BJ (cell line): ENCODE measurements around the gene VTI1A. TPM values are rescaled to one million over a fixed set of nuclear protein-coding genes. Genes with fewer than 3 reads are reported as not detected.

Source experiments
- CTCF ChIA-PET: fragments of 350-600 bp; formaldehyde crosslinking; extraction: SDS; loops from one replicate; lab custom pipeline; 2021; ENCODE audit warnings: antibody characterized with exemption, inconsistent platforms; lab: Yijun Ruan, JAX
- POLR2A ChIA-PET: fragments of 300-600 bp; sonication (Branson Sonifier 250); formaldehyde crosslinking; extraction: SDS; loops from one replicate; lab custom pipeline; 2021; ENCODE audit warnings: antibody characterized with exemption; lab: Charles Lee
- DNase-seq: peaks from one replicate; pipeline ENCODE4 v3.0.0-alpha.2; 2011; ENCODE audit warnings: low read depth
- H3K27me3 ChIP-seq: 2 replicates; pipeline ENCODE4 v1.6.0; 2011; ENCODE audit warnings: low read length; ENCODE audit not compliant: control insufficient read depth, insufficient read depth
- H3K36me3 ChIP-seq: 2 replicates; pipeline ENCODE4 v1.5.1; 2011; ENCODE audit warnings: low read length; ENCODE audit not compliant: control insufficient read depth, insufficient read depth
- H3K4me3 ChIP-seq: 2 replicates; pipeline ENCODE4 v1.5.1; 2011; ENCODE audit warnings: low read depth, mild to moderate bottlenecking, control low read depth, low read length
- polyA plus RNA-seq: library from polyadenylated mRNA; depleted of rRNA; stranded (reverse); fragments of >200 nt; gene quantifications from 2 replicates; pipeline ENCODE4 v1.2.3, GENCODE V29; 2011
- TF ChIP-seq, protein P1 (sequence below): IDR thresholded peaks from 2 replicates; pipeline ENCODE4 v1.5.1; 2011; ENCODE audit warnings: low read depth, mild to moderate bottlenecking, control low read depth, inconsistent platforms, low read length, moderate library complexity; ENCODE audit not compliant: insufficient read depth

VTI1A gene
- polyA plus RNA-seq, 1 experiment = 13.4 TPM

DNA sequence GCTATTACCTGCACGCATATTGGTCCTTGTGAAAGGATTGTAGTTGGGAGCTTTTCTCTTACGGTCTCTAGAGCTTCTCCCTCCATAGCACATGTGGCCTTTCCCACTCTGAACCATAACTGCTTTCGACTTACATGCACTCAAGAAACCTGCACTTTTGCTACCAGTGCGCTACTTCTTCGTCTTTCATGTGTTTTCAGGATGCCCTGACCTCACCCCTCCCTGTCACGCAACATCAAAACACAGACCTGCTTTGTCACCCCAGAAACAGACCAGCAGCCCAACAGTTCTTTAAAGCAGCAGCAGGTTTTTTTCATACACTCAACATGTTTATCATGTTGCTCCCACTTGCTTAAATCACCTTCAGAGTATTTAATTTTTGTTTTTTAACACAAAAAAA lies 259.6 kb downstream of the VTI1A start:
- DNase-seq = no peak
- POLR2A ChIA-PET = no interaction called here
- Histone ChIP-seq H3K36me3 (no peaks in the 10 kb centered on the region), H3K4me3 (no peak overlapping the region), H3K27me3 (no peaks in the 10 kb centered on the region)
- TF ChIP-seq, protein P1, sequence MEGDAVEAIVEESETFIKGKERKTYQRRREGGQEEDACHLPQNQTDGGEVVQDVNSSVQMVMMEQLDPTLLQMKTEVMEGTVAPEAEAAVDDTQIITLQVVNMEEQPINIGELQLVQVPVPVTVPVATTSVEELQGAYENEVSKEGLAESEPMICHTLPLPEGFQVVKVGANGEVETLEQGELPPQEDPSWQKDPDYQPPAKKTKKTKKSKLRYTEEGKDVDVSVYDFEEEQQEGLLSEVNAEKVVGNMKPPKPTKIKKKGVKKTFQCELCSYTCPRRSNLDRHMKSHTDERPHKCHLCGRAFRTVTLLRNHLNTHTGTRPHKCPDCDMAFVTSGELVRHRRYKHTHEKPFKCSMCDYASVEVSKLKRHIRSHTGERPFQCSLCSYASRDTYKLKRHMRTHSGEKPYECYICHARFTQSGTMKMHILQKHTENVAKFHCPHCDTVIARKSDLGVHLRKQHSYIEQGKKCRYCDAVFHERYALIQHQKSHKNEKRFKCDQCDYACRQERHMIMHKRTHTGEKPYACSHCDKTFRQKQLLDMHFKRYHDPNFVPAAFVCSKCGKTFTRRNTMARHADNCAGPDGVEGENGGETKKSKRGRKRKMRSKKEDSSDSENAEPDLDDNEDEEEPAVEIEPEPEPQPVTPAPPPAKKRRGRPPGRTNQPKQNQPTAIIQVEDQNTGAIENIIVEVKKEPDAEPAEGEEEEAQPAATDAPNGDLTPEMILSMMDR = no peak
- CTCF ChIA-PET = no interaction called here

DNA sequence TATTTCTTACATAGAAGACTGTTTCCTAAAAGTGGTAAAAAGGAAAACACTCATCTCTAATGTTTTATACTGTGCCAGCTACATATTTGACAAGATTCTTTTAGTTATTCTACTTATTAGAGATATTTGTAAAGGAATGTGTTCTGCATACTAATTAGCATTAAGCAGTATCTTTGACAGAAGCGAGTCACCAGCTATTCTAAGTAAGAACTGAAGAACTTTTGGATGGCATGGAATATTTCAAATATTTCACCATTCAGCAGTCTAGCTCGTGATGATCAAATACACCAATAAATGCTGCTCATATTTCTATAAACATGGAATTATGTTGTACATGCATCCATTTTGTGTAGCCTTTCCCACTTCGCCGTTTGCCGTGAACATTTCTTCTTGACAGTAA lies 261.4 kb downstream of the VTI1A start:
- CTCF ChIA-PET = no interaction called here
- DNase-seq = no peak
- H3K27me3 ChIP-seq = no peaks in the 10 kb centered on the region

DNA sequence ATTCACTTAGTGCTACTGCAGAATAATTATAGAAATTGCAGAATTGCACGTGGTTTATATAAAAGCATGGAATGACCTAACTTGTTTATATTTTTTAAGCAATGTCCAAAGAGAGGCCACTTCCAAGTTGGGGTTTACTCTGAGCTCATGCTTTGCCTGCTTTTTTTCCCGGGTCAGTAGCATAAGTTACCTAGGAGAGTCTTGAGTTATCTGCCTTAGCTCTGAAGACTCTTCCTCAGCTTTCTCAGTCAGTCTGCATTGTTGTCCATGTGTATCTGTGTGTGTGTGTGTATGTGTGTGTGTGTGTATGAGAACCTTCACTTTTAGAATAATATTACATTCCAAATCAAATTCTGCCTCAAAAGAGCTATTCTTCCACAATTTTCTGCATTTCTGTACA lies 263.5 kb downstream of the VTI1A start:
- Histone ChIP-seq H3K27me3 (no peaks in the 10 kb centered on the region), H3K36me3 (no peaks in the 10 kb centered on the region), H3K4me3 (no peak overlapping the region)
- TF ChIP-seq, protein P1 = no peak
- no peak for DNase-seq
- ChIA-PET CTCF (interaction anchor here (0.9 to 1.1 kb wide), 3 partner anchors 12 to 19 kb away, joined by 3 to 4 read pairs (median 3); no protein-coding TSS in a partner anchor), POLR2A (no interaction called here)

More for the DNA sequence above, 261.4 kb downstream of the VTI1A start:
- TF ChIP-seq, protein P1 = no peak
- POLR2A ChIA-PET = interaction anchor here (0.5 kb wide), 1 partner anchor 100 kb away, joined by 4 read pairs; no protein-coding TSS in a partner anchor
- no peak overlapping the region for H3K4me3 ChIP-seq
- no peaks in the 10 kb centered on the region for H3K36me3 ChIP-seq

DNA sequence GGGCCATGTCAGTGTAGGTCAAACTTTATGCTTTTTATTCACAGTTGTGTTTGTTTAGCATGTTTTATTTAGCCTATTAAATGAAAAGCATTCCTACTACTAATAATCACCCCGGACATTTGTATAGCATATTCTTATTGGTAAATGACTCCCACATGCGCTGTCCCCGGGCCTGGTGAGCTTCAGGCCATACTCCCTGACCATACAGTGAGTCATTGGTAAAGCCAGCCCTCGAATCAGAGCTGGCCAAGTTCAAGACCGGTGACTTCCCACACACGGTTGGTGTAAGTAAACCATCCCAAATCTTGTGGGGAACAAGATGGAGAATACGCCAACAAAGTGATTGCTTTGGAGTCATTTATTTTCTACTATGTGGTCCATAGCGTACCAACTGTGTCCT lies 264.4 kb downstream of the VTI1A start:
- Histone ChIP-seq H3K36me3 (no peaks in the 10 kb centered on the region), H3K4me3 (no peak overlapping the region), H3K27me3 (no peaks in the 10 kb centered on the region)
- peak; percentile 60 for DNase-seq
- POLR2A ChIA-PET = no interaction called here
- TF ChIP-seq, protein P1 = no peak
- CTCF ChIA-PET = interaction anchor here (0.9 to 1.1 kb wide), 3 partner anchors 13 to 20 kb away, joined by 3 to 4 read pairs (median 3); no protein-coding TSS in a partner anchor

DNA sequence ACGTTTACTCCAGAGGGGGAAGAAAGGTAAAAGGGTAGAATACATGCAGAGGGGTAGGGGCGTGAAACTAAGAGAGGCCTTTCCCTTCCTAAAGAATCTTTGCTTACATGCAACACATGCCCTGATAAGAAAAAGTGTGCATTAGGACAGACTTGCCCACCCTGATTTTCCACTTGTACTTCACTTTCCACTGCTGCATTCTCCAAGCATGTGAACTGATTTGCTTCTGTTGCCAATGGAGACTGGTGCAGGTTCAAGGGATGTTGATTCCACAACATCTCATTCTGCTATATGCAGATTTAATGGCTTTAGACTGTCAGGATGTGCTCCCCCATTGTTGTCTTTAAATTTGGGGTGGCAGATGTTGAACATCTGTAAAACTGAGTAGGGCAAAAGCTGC lies 265.5 kb downstream of the VTI1A start:
- H3K4me3 ChIP-seq = no peak overlapping the region
- no peak for DNase-seq
- no peaks in the 10 kb centered on the region for H3K27me3 ChIP-seq
- TF ChIP-seq, protein P1 = no peak
- POLR2A ChIA-PET = no interaction called here
- CTCF ChIA-PET = no interaction called here
- no peaks in the 10 kb centered on the region for H3K36me3 ChIP-seq
